ENCODE data around the gene MYBPH.

The MYBPH gene

GRCh38 chr1:203168256-203168786, 7.3 kb downstream of the MYBPH start:
- TF ChIP-seq CTCF (IDR thresholded peaks at IDR 0.05; ENCODE audit: insufficient read depth, low read depth, low read length, missing control alignments), result no peak
- H3K4me3 ChIP-seq (ENCODE audit: low read length), result no peak overlapping the region
- DNase-seq (ENCODE audit: low read depth), result no peak

GRCh38 chr1:203167913-203168200, 7.8 kb downstream of the MYBPH start:
- TF ChIP-seq CTCF (IDR thresholded peaks at IDR 0.05; ENCODE audit: insufficient read depth, low read depth, low read length, missing control alignments), result no peak
- no peak for DNase-seq (ENCODE audit: low read depth)
- H3K4me3 ChIP-seq (ENCODE audit: low read length), result no peak overlapping the region

- TF ChIP-seq CTCF (IDR thresholded peaks at IDR 0.05; ENCODE audit: insufficient read depth, low read depth, low read length, missing control alignments), result no peak
Measured at GRCh38 chr1:203167026-203167912, 8.4 kb downstream of the MYBPH start.

GRCh38 chr1:203166192-203166940, 9.3 kb downstream of the MYBPH start:
- TF ChIP-seq CTCF (IDR thresholded peaks at IDR 0.05; ENCODE audit: insufficient read depth, low read depth, low read length, missing control alignments), result peak; percentile 49
- no peak overlapping the region for H3K4me3 ChIP-seq (ENCODE audit: low read length)
- peak; percentile 46 for DNase-seq (ENCODE audit: low read depth)

More at GRCh38 chr1:203167026-203167912, 8.4 kb downstream of the MYBPH start:
- H3K4me3 ChIP-seq (ENCODE audit: low read length), result no peak overlapping the region
- no peak for DNase-seq (ENCODE audit: low read depth)

GRCh38 chr1:203165800-203166161, 9.8 kb downstream of the MYBPH start:
- TF ChIP-seq CTCF (IDR thresholded peaks at IDR 0.05; ENCODE audit: insufficient read depth, low read depth, low read length, missing control alignments), result no peak
- no peak overlapping the region for H3K4me3 ChIP-seq (ENCODE audit: low read length)
- no peak for DNase-seq (ENCODE audit: low read depth)

GRCh38 chr1:203165101-203165799, 10.4 kb downstream of the MYBPH start:
- TF ChIP-seq CTCF (IDR thresholded peaks at IDR 0.05; ENCODE audit: insufficient read depth, low read depth, low read length, missing control alignments), result no peak
- no peak overlapping the region for H3K4me3 ChIP-seq (ENCODE audit: low read length)
- DNase-seq (ENCODE audit: low read depth), result no peak

All from epithelial cell of esophagus (primary cell).